KMS-11 (cell line): ENCODE data around the gene MUC5AC.

Source experiments
- H2AFZ ChIP-seq: fragments of 200-600 bp; sonication (generic); 2 replicates; pipeline ENCODE4 v1.6.1; 2016; ENCODE audit warnings: antibody characterized with exemption, mixed run types, low read depth
- H3K27ac ChIP-seq: fragments of 200-600 bp; sonication (generic); 2 replicates; pipeline ENCODE4 v1.6.1; 2016; ENCODE audit warnings: mild to moderate bottlenecking, mixed run types
- H3K27me3 ChIP-seq: fragments of 200-600 bp; sonication (generic); 2 replicates; pipeline ENCODE4 v1.6.1; 2017; ENCODE audit warnings: mild to moderate bottlenecking, low read depth, mixed run types, moderate library complexity; ENCODE audit not compliant: insufficient read depth
- H3K36me3 ChIP-seq: fragments of 200-600 bp; sonication (generic); 2 replicates; pipeline ENCODE4 v1.6.1; 2017; ENCODE audit warnings: mild to moderate bottlenecking, mixed run types; ENCODE audit not compliant: insufficient read depth
- H3K4me1 ChIP-seq: fragments of 200-600 bp; sonication (generic); 2 replicates; pipeline ENCODE4 v1.6.1; 2016; ENCODE audit warnings: mild to moderate bottlenecking, low read depth, mixed run types; ENCODE audit not compliant: poor library complexity, severe bottlenecking
- H3K4me2 ChIP-seq: fragments of 200-600 bp; sonication (generic); 2 replicates; pipeline ENCODE4 v1.7.0; 2016; ENCODE audit warnings: mild to moderate bottlenecking, mixed run types
- H3K4me3 ChIP-seq: fragments of 200-600 bp; sonication (generic); IDR thresholded peaks from 2 replicates; pipeline ENCODE4 v1.6.1; 2017; ENCODE audit warnings: low read depth, low read length, mixed read lengths; ENCODE audit not compliant: insufficient read depth
- H3K79me2 ChIP-seq: fragments of 200-600 bp; sonication (generic); 2 replicates; pipeline ENCODE4 v1.6.1; 2016; ENCODE audit warnings: low read depth, mixed run types; ENCODE audit not compliant: insufficient read depth
- H3K9ac ChIP-seq: fragments of 200-600 bp; sonication (generic); 2 replicates; pipeline ENCODE4 v1.6.1; 2016; ENCODE audit warnings: mild to moderate bottlenecking, mixed run types
- H4K20me1 ChIP-seq: fragments of 200-600 bp; sonication (generic); 2 replicates; pipeline ENCODE4 v1.6.1; 2016; ENCODE audit warnings: mild to moderate bottlenecking, mixed run types; ENCODE audit not compliant: insufficient read depth
- CTCF ChIP-seq: fragments of 200-600 bp; sonication (generic); conservative IDR thresholded peaks from 2 replicates; pipeline ENCODE4 v1.6.1; 2017; ENCODE audit warnings: low read depth, mild to moderate bottlenecking, antibody characterized with exemption, low read length, moderate library complexity, mixed read lengths

Gene MUC5AC

GRCh38 chr11:1223346-1224110 lies 65.8 kb downstream of the MUC5AC start:
- TF ChIP-seq CTCF, result no peak
- Histone ChIP-seq H3K4me2 (no peak overlapping the region), H3K27me3 (peaks cover 50% of the 10 kb centered on the region), H2AFZ (no peak overlapping the region), H4K20me1 (no peaks in the 10 kb centered on the region), H3K4me3 (no peak overlapping the region), H3K4me1 (no peaks in the 10 kb centered on the region), H3K9ac (no peak overlapping the region), H3K36me3 (no peaks in the 10 kb centered on the region), H3K27ac (no peak overlapping the region), H3K79me2 (no peaks in the 10 kb centered on the region)

- H3K79me2 ChIP-seq, result no peaks in the 10 kb centered on the region
- no peak overlapping the region for H3K27ac ChIP-seq
- no peaks in the 10 kb centered on the region for H3K4me1 ChIP-seq
- no peak overlapping the region for H3K4me2 ChIP-seq
- no peak overlapping the region for H3K9ac ChIP-seq
- no peak for TF ChIP-seq CTCF
- peaks cover 48% of the 10 kb centered on the region for H3K27me3 ChIP-seq
- H2AFZ ChIP-seq, result no peak overlapping the region
- H4K20me1 ChIP-seq, result no peaks in the 10 kb centered on the region
- no peaks in the 10 kb centered on the region for H3K36me3 ChIP-seq
- no peak overlapping the region for H3K4me3 ChIP-seq
Measured at GRCh38 chr11:1224111-1224490, 66.3 kb downstream of the MUC5AC start.

GRCh38 chr11:1224491-1225385 lies 67.0 kb downstream of the MUC5AC start:
- Histone ChIP-seq H3K4me2 (no peak overlapping the region), H3K27ac (no peak overlapping the region), H4K20me1 (no peaks in the 10 kb centered on the region), H3K4me1 (no peaks in the 10 kb centered on the region), H3K4me3 (no peak overlapping the region), H3K27me3 (peaks cover 45% of the 10 kb centered on the region), H2AFZ (no peak overlapping the region), H3K79me2 (no peaks in the 10 kb centered on the region), H3K9ac (no peak overlapping the region), H3K36me3 (no peaks in the 10 kb centered on the region)
- no peak for TF ChIP-seq CTCF

DNA sequence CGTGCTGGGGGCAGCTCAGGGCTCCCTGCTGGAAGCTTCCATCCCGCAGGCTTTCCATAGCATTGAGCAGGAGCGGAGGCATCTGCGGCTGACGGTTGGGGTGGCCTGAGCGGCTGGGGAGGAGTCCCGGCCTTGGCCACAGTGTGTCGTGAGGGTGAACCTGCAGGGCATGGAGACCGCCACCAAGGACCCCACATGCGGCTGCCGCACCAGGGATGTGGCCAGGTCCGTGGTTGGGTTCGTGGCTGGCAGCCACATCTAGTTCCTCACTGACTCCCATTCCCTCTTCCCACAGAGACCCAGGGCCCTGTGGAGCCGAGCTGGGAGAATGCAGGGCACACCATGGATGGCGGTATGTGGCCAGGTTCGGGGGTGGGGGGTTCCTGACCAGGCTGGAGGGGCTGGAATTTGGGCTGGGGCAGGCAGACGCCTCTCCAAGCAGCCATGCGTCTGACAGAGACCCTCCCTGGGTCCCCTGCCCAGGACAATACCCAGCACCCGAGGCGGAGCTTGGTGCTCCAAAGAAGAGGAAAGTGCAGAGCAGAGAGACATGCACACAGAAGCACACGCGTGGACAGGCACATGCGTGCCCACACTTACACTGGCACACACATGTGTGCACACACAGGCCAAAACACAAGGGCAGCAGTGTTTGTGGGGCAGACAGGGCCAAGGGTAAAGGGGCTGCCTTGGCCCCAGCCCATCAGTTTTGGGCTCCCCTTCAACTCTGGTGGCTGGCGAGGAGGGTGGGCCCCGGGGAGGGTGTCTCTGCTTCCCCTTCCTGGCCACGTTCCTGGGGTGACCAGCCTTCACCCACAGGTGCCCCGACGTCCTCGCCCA lies 67.9 kb downstream of the MUC5AC start:
- Histone ChIP-seq H3K27me3 (peaks cover 44% of the 10 kb centered on the region), H3K79me2 (no peaks in the 10 kb centered on the region), H3K4me2 (no peak overlapping the region), H3K9ac (no peak overlapping the region), H4K20me1 (no peaks in the 10 kb centered on the region), H2AFZ (no peak overlapping the region), H3K27ac (no peak overlapping the region), H3K4me3 (no peak overlapping the region), H3K36me3 (no peaks in the 10 kb centered on the region), H3K4me1 (no peaks in the 10 kb centered on the region)
- no peak for TF ChIP-seq CTCF
